ENCODE results near the gene OTUB2.

DNA sequence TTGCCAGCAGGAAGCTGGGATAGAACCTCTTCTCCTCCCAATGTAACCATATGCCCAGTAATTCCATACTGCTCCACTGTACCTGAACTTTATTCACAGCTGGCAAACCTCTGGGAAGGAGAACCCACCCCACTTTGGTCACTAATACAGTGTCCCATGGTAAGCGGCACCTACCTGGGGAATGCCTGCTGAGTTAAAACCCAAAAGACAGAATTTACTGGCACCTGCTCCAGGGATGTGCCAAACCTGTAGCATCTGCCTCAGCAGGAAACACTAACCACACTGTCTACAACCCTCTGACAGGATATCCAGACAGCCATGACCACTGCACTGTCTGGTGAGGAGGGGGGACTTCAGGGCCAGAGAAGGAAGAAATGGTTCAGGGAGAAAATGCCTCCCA is 28.3 kb downstream of the OTUB2 start:
- TF ChIP-seq, protein P1, sequence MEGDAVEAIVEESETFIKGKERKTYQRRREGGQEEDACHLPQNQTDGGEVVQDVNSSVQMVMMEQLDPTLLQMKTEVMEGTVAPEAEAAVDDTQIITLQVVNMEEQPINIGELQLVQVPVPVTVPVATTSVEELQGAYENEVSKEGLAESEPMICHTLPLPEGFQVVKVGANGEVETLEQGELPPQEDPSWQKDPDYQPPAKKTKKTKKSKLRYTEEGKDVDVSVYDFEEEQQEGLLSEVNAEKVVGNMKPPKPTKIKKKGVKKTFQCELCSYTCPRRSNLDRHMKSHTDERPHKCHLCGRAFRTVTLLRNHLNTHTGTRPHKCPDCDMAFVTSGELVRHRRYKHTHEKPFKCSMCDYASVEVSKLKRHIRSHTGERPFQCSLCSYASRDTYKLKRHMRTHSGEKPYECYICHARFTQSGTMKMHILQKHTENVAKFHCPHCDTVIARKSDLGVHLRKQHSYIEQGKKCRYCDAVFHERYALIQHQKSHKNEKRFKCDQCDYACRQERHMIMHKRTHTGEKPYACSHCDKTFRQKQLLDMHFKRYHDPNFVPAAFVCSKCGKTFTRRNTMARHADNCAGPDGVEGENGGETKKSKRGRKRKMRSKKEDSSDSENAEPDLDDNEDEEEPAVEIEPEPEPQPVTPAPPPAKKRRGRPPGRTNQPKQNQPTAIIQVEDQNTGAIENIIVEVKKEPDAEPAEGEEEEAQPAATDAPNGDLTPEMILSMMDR (IDR thresholded peaks at IDR 0.05; ENCODE audit: poor library complexity): no peak
- TF ChIP-seq EZH2phosphoT487 (IDR thresholded peaks at IDR 0.05; ENCODE audit: low read depth, severe bottlenecking, unreplicated experiment): no peak
